ENCODE results near the gene CXCL16.

Gene CXCL16, protein sequence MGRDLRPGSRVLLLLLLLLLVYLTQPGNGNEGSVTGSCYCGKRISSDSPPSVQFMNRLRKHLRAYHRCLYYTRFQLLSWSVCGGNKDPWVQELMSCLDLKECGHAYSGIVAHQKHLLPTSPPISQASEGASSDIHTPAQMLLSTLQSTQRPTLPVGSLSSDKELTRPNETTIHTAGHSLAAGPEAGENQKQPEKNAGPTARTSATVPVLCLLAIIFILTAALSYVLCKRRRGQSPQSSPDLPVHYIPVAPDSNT

DNA sequence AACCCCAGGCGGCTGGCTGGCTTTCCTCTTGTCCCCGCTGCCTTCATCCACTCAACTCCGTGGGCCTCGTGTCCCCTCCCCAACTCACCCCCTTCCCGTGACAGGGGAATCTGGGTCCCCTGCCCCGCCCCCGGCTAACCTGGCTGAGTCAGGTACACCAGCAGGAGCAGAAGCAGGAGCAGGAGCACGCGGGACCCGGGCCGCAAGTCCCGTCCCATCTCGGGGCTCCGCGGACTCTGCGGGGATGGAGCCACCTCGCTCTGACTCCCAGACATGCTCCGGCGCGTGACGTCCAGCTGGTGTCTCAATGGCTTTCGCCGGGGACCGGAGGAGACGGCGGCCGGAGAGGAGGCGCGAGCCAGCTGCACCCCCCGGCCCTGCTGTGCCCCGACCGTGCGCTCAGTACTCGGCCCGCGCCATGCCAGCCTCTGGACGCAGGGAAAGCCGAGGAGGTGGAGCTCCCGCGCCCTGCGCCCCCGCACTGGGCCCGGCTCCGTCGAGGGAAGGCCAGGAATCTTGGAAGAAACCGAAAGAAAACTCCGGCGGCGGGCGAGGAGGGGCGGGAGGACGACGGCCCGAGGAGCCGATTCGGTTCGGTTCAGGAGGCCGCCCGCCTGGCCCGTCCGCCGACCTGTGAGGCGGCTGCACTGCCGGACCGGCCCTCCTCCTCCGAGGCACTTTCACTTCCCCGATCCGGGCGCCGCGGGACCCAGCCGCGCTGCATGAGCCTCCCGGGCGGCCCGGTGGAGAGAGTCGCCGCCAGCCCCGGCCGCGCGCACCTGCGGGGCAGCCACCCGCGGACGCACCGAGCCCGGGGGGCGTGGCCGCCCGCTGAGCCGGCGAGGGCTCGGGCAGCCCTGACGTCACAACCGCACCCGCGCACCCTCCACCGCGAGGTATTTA lies at the start of gene CXCL16, which contains the start of gene ZMYND15:
Gene CXCL16 (minus strand): TSS at position 807 of the 903 bp plus-strand sequence. CDS start 589 bp downstream, at position 218.
Gene ZMYND15 (plus strand): TSS at position 712 of the 903 bp plus-strand sequence. CDS start 716 bp downstream, outside the sequence.
- ATAC-seq, result peak; percentile 64 to 70

DNA sequence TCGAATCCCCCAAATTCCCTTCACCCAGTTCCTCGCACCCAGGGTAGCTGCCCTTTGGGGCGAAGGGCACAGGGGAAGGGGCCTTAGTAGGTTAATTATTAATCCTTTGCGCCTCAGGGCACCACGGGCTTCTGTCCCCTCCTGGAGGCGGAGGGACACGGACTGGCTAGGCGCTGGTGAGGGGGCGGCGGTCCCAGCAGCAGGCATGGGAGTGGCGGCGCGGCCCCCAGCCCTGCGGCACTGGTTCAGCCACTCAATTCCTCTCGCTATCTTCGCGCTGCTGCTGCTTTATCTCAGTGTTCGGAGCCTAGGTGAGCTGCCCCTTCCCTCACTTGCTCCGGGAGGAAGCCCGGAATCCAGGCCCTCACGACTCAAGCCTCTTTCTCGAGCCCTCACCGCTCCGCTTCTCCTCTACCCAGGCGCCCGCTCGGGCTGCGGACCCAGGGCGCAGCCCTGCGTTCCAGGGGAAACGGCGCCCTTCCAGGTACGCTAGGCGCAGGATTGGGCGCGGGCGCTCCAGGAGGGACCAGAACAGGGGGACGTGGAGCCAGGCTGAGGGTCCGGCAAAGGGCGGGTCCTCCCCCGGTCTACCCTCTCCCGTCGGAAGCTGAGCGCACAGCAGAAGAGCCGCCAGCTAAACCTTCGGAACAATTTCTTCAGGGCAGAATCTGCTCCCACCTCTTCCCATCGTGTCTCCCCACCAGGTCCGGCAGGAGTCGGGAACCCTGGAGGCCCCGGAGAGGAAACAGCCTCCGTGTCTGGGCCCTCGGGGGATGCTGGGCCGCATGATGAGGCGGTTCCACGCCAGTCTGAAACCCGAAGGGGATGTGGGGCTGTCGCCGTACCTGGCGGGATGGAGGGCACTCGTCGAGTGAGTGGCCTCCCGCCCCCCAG lies 49.3 kb upstream of the CXCL16 start, which contains the start of gene GLTPD2:
Gene GLTPD2 (plus strand): TSS at position 158 of the 894 bp plus-strand sequence. CDS start 48 bp downstream, at position 206.
- ATAC-seq, result no peak

DNA sequence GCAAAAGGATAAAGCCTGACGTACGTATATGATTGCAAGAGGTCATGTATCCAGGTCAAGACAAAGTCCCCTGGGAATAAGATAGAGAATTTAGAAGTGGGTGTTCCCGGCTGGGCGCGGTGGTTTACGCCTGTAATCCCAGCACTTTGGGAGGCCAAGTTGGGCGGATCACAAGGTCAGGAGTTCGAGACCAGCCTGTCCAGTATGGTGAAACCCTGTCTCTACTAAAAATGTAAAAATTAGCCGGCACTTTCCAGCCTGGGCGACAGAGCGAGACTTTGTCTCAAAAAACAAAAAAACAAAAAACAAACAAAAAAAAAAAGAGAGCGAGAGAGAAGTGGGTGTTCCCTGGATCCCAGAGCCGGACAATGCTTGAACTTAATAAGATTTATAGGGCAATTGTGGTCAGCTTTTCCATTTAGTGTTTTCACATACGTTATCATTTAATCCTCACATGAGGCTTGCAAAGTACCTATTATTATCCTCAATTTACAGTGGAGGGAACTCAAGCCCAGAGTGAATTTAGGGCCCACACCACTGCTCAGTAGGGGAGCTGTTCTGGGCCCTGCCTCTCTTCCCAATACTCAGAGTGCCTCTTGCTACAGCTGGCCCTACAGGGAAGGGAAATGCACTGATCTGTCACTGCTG lies 48.6 kb upstream of the CXCL16 start:
- no peak for ATAC-seq

DNA sequence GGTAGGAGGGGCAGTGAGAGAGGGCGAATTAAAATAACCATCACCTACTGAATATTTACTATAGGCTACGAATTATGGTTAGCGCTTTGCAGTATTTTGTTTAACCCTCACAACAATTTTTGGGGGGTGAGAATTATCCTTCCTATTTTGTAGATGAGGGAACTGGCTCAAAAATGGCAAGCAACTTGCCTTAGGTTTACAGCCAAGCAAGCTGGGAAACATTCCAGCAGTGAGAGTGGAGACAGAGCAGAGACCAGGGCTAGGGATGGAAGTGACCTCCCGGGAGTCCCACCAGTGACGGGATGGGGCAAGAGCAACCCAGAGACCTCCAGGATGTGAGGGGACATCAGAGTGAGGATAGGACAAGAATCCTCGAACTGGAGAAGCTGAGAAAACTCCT lies 46.8 kb upstream of the CXCL16 start:
- ATAC-seq, result no peak

DNA sequence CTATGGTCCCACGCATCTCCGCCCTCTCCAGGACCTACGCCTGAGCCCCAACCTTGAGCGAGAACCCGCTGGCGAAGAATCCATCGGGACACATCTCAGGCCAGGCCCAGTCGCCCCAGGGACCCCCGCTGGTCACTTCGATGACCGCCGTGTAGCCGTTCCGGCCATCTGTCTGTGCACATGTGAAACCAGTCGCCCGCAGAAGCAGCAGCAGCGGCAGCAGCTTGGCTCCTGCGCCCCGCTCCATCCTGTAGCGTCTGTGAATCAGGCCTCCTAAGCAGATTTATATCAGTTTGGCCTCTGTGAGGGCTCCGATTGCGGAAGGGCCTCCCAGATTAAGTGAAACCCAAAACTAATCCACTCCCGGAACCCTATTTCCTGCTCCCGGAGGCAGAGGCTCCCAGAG lies 46.4 kb upstream of the CXCL16 start, which contains the start of gene VMO1:
Gene VMO1 (minus strand): TSS at position 259 of the 406 bp plus-strand sequence. CDS start 12 bp downstream, at position 247.
- no peak for ATAC-seq

DNA sequence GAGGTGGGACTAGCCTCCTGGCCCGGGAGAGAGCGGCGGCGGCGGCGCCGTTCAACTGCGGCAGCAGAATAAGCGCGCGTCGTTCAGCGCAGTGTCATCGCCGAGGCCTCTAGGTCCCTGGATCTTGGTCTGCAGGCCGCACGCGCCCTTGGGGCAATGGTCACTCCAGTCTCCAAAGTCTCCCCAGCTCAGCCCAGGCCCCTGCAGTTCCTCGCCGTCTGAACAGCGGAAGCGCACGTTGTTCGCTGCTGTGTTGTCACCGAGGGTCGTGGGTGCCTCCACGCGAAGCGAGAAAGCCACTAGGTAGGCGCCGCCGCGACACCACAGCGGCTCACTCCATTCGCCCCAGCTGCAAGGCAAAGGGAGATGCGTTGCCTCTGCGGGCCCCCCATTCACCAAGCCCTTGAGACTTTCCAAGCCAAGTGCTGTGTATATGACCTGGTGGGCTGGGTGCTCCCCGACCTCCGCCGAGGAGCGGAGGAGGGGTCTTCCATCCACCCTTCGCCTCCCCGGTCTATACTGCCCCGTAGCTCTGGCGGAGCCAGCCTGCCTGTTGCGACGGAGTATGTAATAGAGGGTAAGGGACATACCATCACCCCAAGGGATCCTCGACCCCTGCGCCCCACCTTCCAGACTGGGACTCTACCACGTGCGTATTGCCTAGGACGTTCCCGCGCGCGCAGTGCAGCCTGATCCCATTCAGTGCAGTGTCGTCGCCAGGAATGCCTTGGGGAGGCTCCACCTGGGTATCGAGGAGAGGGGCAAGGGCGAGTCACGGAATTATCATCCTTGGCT lies 45.8 kb upstream of the CXCL16 start:
- ATAC-seq, result no peak

DNA sequence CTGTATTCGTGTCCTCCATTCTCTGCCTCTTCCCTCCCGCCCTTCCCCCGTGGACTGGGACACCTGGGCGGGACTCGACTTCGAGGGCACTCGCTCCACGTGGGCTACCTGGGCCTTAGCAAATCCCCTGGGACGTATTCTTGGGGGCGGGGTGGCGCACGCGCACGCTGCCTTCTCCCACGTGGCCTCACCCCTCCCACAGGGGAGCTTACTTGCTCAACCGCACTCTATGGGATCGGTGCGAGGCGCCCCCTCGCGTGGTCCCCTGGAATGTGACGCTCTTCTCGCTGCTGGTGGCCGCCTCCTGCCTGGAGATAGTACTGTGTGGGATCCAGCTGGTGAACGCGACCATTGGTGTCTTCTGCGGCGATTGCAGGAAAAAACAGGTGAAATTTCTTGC lies 42.9 kb upstream of the CXCL16 start:
- ATAC-seq, result no peak

DNA sequence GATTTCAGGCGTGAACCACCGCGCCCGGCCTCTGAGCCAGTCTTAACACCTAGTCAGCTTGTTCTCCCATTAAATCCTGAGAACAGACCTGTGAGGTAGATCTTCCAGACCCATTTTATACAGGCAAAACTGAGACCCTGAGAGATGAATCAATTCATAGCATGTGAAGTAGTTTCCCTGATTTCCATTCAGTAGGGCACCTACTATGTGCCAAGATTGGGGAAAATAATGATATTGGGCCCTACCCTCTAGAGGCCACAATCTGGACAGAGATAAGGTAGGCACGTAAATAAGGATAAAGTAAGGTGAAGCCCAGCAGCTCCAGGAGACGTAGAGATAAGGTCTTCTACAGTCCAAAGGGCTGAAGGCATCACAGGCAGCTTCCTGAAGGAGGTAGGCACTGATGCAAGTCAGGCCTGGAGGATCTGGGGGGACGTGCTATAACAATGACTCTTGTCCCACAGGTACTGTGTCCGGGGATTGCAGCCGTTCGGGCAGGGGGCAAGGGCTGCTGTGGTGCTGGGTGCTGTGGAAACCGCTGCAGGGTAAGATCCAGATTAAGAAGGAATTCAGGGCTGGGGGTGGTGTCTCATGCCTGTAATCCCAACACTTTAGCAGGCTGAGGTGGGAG lies 40.7 kb upstream of the CXCL16 start:
- ATAC-seq, result no peak

DNA sequence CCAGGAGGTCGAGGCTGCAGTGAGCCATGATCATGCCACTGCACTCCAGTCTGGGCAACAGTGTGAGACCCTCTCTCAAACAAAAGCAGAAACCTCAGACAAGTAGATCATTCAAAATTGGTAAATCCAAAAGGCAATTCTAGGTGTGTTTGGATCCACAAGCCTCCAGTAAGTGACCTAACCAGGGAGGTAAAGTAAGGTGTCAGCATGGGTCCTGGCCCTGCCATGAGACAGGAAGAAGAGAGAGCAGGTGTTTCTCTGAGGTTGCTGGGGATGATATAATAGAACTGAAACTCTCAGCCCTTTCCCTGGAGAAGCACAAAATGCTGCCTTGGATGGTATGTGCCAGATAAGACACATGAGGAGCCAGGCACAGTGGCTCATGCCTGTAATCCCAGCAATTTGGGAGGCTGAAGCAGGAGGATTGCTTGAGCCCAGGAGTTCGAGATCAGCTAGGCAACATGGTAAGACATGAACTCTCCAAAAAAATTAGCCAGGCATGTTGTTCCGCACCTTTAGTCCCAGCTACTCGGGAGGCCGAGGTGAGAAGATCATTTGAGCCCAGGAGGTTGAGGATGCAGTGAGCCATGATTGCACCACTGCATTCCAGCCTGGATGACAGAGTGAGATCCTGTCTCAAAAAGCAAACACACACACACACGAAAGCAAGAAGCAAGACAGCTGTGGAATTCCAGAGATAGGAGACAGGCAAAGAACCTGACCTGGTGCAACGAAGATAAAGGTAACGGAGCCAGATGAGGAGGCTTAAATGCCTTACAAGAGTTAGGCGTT lies 38.4 kb upstream of the CXCL16 start:
- ATAC-seq, result no peak

DNA sequence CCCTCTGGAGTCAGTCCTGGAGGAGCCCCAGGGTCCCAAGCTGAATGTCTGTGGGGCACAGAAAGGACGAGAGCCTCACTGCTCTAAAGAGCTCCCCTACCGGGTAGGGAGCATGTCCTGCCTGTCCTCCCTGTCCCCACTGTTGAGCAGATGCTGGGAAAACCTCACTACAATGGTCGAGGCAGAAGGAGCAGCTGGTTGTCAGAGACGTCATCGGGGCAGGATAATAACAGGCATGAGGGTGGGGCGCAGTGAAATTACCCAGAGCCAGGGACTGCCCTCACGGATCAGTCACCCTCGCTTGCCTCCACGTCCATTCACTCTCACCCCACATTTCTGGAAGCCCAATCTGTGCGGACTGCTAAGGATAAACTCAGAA lies 32.5 kb upstream of the CXCL16 start:
- ATAC-seq, result no peak

DNA sequence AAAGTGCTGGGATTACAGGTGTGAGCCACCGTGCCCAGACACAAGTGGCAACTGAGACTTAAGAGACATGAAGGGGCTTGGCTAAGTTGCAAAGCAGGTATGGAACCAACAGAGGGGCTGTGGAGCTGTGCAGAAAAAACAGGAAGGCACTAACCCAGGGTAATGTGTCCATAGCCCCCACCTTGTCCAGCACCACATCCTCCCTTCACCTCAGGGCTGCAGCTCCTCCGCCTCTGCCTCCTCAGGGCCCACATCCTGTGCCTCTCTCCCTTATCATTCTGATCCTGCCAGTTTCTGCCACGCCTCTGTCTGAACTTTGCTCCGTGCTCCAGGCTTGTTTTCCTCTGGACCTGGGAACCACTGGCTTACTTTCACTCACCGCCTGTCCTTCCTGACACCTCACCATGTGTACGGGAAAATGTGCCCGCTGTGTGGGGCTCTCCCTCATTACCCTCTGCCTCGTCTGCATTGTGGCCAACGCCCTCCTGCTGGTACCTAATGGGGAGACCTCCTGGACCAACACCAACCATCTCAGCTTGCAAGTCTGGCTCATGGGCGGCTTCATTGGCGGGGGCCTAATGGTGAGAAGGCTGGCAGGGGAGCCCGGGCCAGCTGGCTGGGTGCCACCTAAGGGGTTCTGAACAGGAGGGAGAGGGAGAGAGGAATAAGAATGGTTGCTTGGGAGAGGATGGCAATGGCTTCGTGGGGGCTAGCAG lies 31.9 kb upstream of the CXCL16 start, which contains the start of gene TM4SF5:
Gene TM4SF5 (plus strand): TSS at position 368 of the 716 bp plus-strand sequence. CDS start 37 bp downstream, at position 405.
- no peak for ATAC-seq

DNA sequence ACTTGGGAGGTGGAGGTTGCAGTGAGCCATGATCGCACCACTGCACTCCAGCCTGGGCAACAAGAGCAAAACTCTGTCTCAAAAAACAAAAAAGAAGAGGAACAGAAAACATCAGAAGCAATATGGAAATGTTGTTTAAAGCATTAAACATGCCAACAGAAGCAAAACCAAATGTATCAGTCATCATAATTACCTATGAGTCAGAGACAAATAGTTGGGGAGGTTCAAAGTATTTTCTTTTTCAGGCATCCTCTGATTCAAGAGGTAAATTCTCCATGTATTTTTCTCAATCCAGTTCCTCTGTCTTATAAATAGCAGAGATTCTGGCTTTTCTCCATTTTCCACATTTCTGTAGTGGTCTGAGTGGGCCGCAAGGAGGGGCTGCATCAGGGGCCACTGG lies 29.9 kb upstream of the CXCL16 start:
- peak in 1 of 2 donors; percentile 53 for ATAC-seq

DNA sequence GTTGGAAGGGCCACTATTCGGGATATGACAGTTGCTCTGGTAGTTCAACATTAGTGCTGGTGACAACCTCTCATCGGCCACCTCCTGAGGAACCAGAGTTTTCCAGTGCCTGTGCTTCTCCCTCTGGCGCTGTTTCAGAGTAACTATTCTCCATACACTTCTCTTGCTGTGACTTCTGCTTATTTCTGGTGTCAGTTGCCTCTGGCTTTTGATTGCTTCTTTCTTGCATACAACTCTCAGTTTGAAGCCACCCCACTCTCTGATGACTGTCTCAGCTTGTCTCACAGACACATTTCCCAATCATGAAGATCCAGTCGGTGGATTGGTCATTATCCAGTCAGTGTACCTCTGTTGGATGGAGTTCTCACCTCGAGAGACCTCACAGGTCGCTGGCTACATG lies 28.6 kb upstream of the CXCL16 start:
- ATAC-seq, result no peak

DNA sequence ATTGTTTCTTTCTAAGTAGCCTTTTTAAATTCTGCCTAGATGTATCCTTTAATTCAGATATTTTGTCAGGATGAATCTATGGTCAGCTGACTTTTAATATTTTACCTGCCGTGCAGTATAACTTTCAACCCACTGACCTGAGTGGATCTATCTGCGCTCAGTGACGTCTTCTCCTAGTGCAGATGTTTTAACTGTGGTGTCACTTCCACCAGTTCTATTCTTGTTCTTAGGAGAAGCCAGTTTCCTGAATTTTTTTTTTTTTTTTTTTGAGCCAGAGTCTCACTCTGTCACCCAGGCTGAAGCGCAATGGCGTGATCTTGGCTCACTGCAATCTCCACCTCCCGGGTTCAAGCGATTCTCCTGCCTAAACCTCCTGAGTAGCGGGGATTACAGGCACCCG lies 27.0 kb upstream of the CXCL16 start:
- no peak for ATAC-seq

DNA sequence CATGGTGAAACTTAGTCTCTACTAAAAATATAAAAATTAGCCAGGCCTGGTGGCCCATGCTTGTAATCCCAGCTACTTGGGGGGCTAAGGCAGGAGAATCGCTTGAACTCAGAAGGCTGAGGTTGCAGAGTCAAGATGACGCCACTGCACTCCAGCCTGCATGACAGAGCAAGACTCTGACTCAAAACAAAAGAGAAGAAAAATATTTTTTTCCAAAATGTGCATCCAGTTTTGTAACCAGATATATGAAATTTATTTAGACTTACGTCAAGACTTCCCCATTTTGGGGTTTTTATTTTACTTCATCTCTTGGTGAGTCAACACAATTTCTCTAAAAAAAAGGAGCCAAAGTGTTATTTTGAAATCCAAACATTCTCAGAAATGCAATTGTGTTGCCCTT lies 26.5 kb upstream of the CXCL16 start:
- ATAC-seq, result no peak

DNA sequence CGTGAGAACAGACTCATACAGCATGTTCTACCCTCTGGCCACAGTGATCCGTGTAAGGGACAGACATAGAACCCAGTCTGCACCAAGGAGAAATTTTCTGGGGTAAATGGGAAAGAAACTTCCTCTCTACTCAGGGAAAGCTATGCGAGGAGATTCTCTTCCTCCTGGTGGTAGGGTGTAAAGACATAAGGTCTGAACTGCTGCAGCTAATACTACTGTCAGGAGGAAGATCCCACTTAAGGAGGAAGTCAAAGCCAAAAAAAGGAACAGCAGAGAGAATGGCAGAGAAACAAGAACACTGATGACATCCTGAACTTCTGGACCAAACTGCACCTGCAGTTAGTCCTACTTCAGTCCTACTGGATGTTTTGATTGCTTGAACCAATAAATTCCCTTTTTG lies 24.9 kb upstream of the CXCL16 start:
- no peak for ATAC-seq

DNA sequence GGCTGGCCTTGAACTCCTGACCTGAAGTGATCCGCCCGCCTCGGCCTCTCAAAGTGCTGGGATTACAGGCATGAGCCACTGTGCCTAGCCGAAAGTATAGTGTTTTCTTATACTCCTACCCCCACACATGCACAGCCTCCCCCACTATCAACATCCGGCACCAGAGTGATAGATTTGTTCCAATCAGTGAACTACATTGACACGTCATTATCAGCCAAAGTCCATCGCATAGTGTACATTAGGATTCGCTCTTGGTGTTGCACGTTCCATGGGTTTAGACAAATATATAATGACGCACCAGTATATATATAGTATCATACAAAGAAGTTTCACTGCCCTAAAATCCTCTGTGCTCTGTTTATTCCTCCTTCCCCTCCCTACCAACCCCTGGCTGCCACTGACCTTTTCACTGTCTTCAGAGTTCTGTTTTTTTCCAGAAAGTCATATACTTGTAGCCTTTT lies 20.1 kb upstream of the CXCL16 start:
- no peak for ATAC-seq

DNA sequence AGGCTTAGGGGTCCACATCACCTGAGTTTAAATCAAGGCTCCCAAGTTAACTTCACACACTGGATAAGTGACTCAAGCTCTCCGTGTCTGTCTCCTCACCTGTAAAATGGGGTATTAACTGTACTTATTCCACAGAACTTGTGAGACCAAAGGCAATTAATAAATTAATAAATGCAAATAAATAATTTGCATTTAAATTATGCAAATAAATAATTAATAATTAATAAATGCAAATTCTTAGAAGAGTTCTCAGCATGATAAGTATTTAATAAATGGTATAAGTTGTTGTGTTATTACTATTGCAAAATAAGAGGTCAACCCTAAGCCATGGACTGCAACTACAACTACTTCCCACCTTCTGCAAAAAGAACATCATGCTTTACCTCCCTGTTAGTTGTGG lies 13.7 kb upstream of the CXCL16 start:
- ATAC-seq, result no peak

DNA sequence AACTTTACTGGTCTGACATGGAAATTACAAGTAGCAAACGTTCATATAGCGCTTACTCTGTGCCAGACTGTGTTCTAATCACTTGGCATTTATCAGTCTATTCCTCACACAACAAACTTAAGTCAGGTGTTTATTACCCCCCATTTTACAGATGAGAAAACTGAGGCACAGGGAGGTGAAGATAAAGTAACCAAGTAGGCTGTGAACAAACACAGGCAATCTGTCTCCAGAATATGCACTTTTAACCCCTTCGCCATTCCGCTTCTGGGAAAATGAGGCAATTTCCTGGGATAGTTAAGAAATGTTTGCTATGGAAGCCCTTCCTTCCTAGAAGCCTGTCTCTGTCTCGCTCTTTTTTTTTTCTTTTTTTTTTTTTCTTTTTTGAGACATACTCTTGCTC lies 12.2 kb upstream of the CXCL16 start:
- no peak for ATAC-seq
